Vagina (tissue), 2 donors: ENCODE results near the gene USH2A. TPM values are rescaled to one million over a fixed set of nuclear protein-coding genes. Genes with fewer than 3 reads are reported as not detected.
"Not testable (repeated sequence)": the region's sequence is repeated elsewhere in the genome, so short reads cannot be mapped to it uniquely, and the experiment has no call there.

Experiments used
- DNase-seq, 2 donors: peaks; one replicate each; pipeline ENCODE4 v3.0.0-alpha.2; 2017; ENCODE audit errors: extremely low spot score in 2 of 2
- H3K27ac ChIP-seq: fragments of 200-600 bp; sonication (generic); one replicate; pipeline ENCODE4 v1.5.1; 2019
- H3K27me3 ChIP-seq: fragments of 200-600 bp; sonication (generic); one replicate; pipeline ENCODE4 v1.5.1; 2019
- H3K36me3 ChIP-seq, 2 donors: fragments of 200-600 bp; sonication (generic); one replicate each; pipeline ENCODE4 v1.5.1; 2017 to 2019
- H3K4me1 ChIP-seq: fragments of 200-600 bp; sonication (generic); one replicate; pipeline ENCODE4 v1.5.1; 2019
- H3K4me3 ChIP-seq, 2 donors: fragments of 200-600 bp; sonication (generic); 1 replicate in 1 of 2; 2 replicates in 1 of 2; pipeline ENCODE4 v1.5.1; 2016 to 2019
- H3K9me3 ChIP-seq: fragments of 200-600 bp; sonication (generic); one replicate; pipeline ENCODE4 v1.5.1; 2019
- POLR2A ChIP-seq, 2 donors: fragments of 450-650 bp; IDR thresholded peaks; one replicate each; pipeline ENCODE4 v1.6.1; 2017; ENCODE audit warnings: antibody characterized with exemption in 2 of 2, mild to moderate bottlenecking in 2 of 2, moderate library complexity in 2 of 2
- POLR2AphosphoS5 ChIP-seq, 2 donors: sonication (generic); formaldehyde crosslinking; IDR thresholded peaks; one replicate each; pipeline ENCODE4 v1.9.0; 2017; ENCODE audit warnings: antibody characterized with exemption in 2 of 2, mild to moderate bottlenecking in 2 of 2, low read depth in 1 of 2; ENCODE audit not compliant: insufficient read depth in 1 of 2
- intact Hi-C: fragments of 100-400 bp; cut with DNase I; formaldehyde crosslinking; loops from one replicate; pipeline ENCODE4 v1.15.1; 2023
- total RNA-seq: library from RNA; depleted of rRNA; stranded (reverse); fragments of >200 nt; gene quantifications from one replicate; pipeline ENCODE4 v1.2.3, GENCODE V29; 2016
- TF ChIP-seq, protein P1 (sequence below), 3 experiments: fragments of 450-650 bp in 2 of 3; fragments of 200-600 bp in 1 of 3; sonication (generic) in 1 of 3; IDR thresholded peaks; one replicate each; pipeline ENCODE4 v1.5.1; 2017 to 2019; ENCODE audit warnings: antibody characterized with exemption in 3 of 3, mild to moderate bottlenecking in 2 of 3, moderate library complexity in 2 of 3

Gene USH2A
- total RNA-seq, 1 donor from 2014 or later, result under 0.01 TPM

DNA sequence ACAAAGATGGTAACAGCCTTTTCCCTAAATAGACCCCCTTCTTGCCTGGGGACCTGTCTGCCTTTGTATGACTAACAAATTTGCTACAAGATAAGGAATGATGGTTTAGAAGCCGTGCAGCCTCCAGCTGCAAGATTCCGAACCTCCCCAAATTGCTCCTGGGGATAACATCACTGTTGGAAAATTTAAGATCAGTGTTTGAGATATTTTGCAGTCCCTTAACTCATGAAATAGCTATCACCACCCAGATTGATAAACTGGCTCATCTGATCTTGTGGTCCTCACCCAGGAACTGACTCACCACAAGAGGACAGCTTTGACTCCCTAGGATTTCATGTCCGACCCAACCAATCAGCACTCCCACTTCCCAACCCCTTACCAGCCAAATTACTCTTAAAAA lies 254.7 kb downstream of the USH2A start:
- H3K4me3 ChIP-seq, result no peak overlapping the region
- H3K9me3 ChIP-seq, result no peaks in the 10 kb centered on the region
- no peaks in the 10 kb centered on the region for H3K27me3 ChIP-seq
- no peaks in the 10 kb centered on the region for H3K36me3 ChIP-seq
- intact Hi-C loops, result no loop called here
- TF ChIP-seq, protein P1, sequence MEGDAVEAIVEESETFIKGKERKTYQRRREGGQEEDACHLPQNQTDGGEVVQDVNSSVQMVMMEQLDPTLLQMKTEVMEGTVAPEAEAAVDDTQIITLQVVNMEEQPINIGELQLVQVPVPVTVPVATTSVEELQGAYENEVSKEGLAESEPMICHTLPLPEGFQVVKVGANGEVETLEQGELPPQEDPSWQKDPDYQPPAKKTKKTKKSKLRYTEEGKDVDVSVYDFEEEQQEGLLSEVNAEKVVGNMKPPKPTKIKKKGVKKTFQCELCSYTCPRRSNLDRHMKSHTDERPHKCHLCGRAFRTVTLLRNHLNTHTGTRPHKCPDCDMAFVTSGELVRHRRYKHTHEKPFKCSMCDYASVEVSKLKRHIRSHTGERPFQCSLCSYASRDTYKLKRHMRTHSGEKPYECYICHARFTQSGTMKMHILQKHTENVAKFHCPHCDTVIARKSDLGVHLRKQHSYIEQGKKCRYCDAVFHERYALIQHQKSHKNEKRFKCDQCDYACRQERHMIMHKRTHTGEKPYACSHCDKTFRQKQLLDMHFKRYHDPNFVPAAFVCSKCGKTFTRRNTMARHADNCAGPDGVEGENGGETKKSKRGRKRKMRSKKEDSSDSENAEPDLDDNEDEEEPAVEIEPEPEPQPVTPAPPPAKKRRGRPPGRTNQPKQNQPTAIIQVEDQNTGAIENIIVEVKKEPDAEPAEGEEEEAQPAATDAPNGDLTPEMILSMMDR (IDR thresholded peaks at IDR 0.05), result no peak
- TF ChIP-seq POLR2A (IDR thresholded peaks at IDR 0.05) (no peak), POLR2AphosphoS5 (IDR thresholded peaks at IDR 0.05; ENCODE audit: insufficient read depth in 1 of 2, low read depth in 1 of 2) (no peak)
- H3K4me1 ChIP-seq, result no peaks in the 10 kb centered on the region
- no peak for DNase-seq
- no peak overlapping the region for H3K27ac ChIP-seq

DNA sequence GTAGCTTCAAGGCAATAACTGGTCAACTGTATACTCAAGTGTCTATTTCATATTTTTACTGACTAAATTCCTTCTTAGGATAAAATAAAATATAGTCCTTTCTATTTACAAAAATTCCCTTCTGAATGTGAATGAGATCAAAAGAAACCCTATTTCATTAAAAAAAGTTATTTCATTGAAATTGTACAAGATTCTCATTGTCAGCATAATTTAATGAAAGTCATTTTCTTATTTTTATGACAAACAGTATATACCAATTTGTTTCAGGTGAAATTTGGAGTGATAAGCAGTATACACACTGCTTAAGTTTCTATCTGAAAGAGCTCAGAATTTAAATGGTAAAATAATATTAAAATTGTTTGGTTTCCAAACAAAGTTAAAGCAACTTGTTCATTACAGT lies 269.2 kb downstream of the USH2A start:
- Histone ChIP-seq H3K36me3 (no peaks in the 10 kb centered on the region), H3K27ac (no peak overlapping the region), H3K4me3 (no peak overlapping the region), H3K4me1 (no peaks in the 10 kb centered on the region), H3K27me3 (no peaks in the 10 kb centered on the region), H3K9me3 (no peaks in the 10 kb centered on the region)
- no peak for DNase-seq
- intact Hi-C loops, result no loop called here
- TF ChIP-seq POLR2AphosphoS5 (IDR thresholded peaks at IDR 0.05; ENCODE audit: insufficient read depth in 1 of 2, low read depth in 1 of 2) (no peak), POLR2A (IDR thresholded peaks at IDR 0.05) (no peak)
- TF ChIP-seq, protein P1 (IDR thresholded peaks at IDR 0.05), result no peak

- Histone ChIP-seq H3K9me3 (no peaks in the 10 kb centered on the region), H3K4me3 (no peak overlapping the region), H3K27me3 (no peaks in the 10 kb centered on the region), H3K27ac (no peak overlapping the region), H3K36me3 (no peaks in the 10 kb centered on the region), H3K4me1 (no peaks in the 10 kb centered on the region)
- DNase-seq, result no peak
- intact Hi-C loops, result no loop called here
- TF ChIP-seq POLR2A (IDR thresholded peaks at IDR 0.05) (no peak), POLR2AphosphoS5 (IDR thresholded peaks at IDR 0.05; ENCODE audit: insufficient read depth in 1 of 2, low read depth in 1 of 2) (no peak)
- TF ChIP-seq, protein P1 (IDR thresholded peaks at IDR 0.05), result no peak
These were observed 270.1 kb downstream of the USH2A start for GRCh38 chr1:216153130-216153529.

GRCh38 chr1:216145451-216146018 lies 277.7 kb downstream of the USH2A start:
- H3K27me3 ChIP-seq, DNase-seq, intact Hi-C loops, H3K9me3 ChIP-seq, H3K27ac ChIP-seq, H3K4me3 ChIP-seq, H3K36me3 ChIP-seq, H3K4me1 ChIP-seq: not testable (repeated sequence)

DNA sequence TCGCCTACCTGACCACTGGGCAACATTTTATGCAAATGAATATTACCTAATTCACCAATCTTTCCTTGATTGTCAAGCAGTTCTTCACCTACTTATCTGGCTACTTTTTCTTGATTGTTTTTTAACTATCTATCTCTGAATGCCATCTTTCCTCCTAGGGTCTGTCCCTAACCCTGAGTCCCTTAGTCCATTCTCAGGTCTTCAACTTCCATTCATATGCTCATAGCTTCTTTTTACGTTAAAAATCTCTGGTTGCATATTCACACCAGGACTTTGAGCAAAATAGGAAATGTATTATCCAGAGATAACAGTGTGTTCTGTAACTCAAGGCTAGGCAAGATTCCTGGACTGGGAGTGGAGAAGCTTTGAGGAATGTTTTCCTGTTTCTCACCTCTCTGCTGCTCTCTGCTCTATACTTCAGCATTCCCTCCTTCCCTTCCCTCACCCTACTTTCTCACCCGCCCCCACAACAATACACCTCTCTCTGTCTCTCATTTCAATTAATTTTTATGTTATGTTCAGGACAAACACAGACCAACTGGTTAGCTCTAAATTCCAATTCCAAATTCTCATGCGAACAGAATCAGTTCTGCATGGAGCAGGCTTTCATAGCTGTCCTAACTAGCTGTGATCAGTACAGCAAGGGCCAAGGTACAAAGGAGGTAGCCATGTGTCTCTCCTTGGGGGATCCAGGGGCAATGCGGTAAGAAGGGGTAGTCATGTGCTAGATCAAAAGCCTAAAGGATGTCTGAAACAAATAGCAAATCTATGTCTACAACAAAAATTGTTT lies 278.4 kb downstream of the USH2A start:
- no peaks in the 10 kb centered on the region for H3K27me3 ChIP-seq
- H3K27ac ChIP-seq, result no peak overlapping the region
- H3K4me1 ChIP-seq, result no peaks in the 10 kb centered on the region
- DNase-seq, result no peak
- no peaks in the 10 kb centered on the region for H3K36me3 ChIP-seq
- H3K9me3 ChIP-seq, result no peaks in the 10 kb centered on the region
- intact Hi-C loops, result no loop called here
- TF ChIP-seq, protein P1 (IDR thresholded peaks at IDR 0.05), result no peak
- TF ChIP-seq POLR2A (IDR thresholded peaks at IDR 0.05) (no peak), POLR2AphosphoS5 (IDR thresholded peaks at IDR 0.05; ENCODE audit: insufficient read depth in 1 of 2, low read depth in 1 of 2) (no peak)
- no peak overlapping the region for H3K4me3 ChIP-seq
